ENCODE measurements around the gene APOBEC3G. TPM values are rescaled to one million over a fixed set of nuclear protein-coding genes. Genes with fewer than 3 reads are reported as not detected.
A peak's percentile ranks its signal among the peaks of the same experiment; 100 is the strongest.

The APOBEC3G gene
- total RNA-seq, 1 experiment from 2014 or later: 9.5 TPM

GRCh38 chr22:39091126-39092081 lies 14.3 kb downstream of the APOBEC3G start:
- Histone ChIP-seq H3K9me3 (ENCODE audit: insufficient read depth, low read depth) (no peaks in the 10 kb centered on the region), H3K4me1 (replicated peaks; ENCODE audit: insufficient read depth) (peaks cover 84% of the 10 kb centered on the region), H3K4me3 (0 out of 2 replicates have a peak overlapping the region, but pooled peaks have one; percentile 1), H3K9me2 (ENCODE audit: insufficient read depth) (no peaks in the 10 kb centered on the region), H2AFZ (no peak overlapping the region), H4K20me1 (ENCODE audit: insufficient read depth) (no peaks in the 10 kb centered on the region), H3K36me3 (ENCODE audit: low read depth) (no peaks in the 10 kb centered on the region), H3K27me3 (ENCODE audit: insufficient read depth, low read depth) (no peaks in the 10 kb centered on the region), H3K4me2 (peak overlapping the region; percentile 54), H3F3A (ENCODE audit: insufficient read depth, low read depth) (peaks cover 41% of the 10 kb centered on the region), H3K27ac (peak overlapping the region; percentile 60), H3K79me2 (ENCODE audit: low read depth) (no peaks in the 10 kb centered on the region)
- ChIA-PET POLR2A (ENCODE audit: unreplicated experiment) (no interaction called here), CTCF (interaction anchor here (0.6 kb wide), 1 partner anchor 14 kb away, joined by 3 read pairs; the partner anchor contains the start of gene APOBEC3G)
- BruUV-seq (replicated peaks): no TSS peak
- no peak for DNase-seq
- intact Hi-C loops (cut with micrococcal nuclease; ENCODE audit: unreplicated experiment): loop anchor here (2.0 kb wide), 1 partner anchor 25 kb away; no protein-coding TSS in a partner anchor
- TF ChIP-seq, protein P1, sequence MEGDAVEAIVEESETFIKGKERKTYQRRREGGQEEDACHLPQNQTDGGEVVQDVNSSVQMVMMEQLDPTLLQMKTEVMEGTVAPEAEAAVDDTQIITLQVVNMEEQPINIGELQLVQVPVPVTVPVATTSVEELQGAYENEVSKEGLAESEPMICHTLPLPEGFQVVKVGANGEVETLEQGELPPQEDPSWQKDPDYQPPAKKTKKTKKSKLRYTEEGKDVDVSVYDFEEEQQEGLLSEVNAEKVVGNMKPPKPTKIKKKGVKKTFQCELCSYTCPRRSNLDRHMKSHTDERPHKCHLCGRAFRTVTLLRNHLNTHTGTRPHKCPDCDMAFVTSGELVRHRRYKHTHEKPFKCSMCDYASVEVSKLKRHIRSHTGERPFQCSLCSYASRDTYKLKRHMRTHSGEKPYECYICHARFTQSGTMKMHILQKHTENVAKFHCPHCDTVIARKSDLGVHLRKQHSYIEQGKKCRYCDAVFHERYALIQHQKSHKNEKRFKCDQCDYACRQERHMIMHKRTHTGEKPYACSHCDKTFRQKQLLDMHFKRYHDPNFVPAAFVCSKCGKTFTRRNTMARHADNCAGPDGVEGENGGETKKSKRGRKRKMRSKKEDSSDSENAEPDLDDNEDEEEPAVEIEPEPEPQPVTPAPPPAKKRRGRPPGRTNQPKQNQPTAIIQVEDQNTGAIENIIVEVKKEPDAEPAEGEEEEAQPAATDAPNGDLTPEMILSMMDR (conservative IDR thresholded peaks at IDR 0.05): no peak
- no peak for TF ChIP-seq EZH2 (IDR thresholded peaks at IDR 0.05; ENCODE audit: low read depth)

DNA sequence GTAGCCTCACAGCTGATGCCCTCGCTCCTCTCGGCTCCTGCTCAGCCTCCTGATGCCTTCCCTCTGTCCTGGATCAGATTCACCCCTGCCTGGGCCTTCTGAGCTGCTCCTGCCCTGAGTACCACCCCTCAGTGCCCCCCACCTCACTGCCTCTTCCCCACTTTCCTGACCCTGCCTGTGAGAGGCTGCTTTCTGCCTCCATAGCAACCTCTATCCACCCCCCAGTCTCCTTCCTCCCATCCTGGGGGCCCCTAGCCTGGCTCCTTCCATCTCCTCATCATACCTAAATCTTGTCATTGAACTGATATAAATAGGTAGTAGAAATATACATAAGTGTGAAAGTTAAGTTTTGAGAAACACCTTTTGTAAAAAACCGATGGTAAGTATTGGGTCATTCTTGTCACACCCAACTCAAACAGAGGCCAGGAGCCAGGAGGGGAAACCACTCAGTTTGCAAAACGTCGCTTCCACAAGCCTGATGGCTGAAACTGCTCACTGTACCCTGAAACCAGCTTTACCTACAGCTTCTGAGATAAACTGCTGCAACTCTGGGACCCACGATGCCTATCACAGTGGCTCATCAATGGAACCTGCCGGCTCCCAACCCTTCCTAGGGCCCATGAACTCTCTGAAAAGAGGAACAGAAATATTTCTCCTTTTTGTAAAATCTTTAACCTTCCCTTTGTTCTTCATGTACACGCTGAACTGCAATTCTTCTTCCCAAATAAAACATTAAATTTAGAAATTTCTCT lies 15.2 kb downstream of the APOBEC3G start:
- TF ChIP-seq, protein P1 (conservative IDR thresholded peaks at IDR 0.05): no peak
- no peak for TF ChIP-seq EZH2 (IDR thresholded peaks at IDR 0.05; ENCODE audit: low read depth)
- Histone ChIP-seq H3K9me3 (ENCODE audit: insufficient read depth, low read depth) (no peaks in the 10 kb centered on the region), H3K36me3 (ENCODE audit: low read depth) (no peaks in the 10 kb centered on the region), H2AFZ (no peak overlapping the region), H3K4me3 (no peak overlapping the region), H3K27ac (peak overlapping the region; percentile 60), H4K20me1 (ENCODE audit: insufficient read depth) (no peaks in the 10 kb centered on the region), H3F3A (ENCODE audit: insufficient read depth, low read depth) (peaks cover 42% of the 10 kb centered on the region), H3K4me2 (peak overlapping the region; percentile 54), H3K4me1 (replicated peaks; ENCODE audit: insufficient read depth) (peaks cover 92% of the 10 kb centered on the region), H3K9me2 (ENCODE audit: insufficient read depth) (no peaks in the 10 kb centered on the region), H3K79me2 (ENCODE audit: low read depth) (no peaks in the 10 kb centered on the region), H3K27me3 (ENCODE audit: insufficient read depth, low read depth) (no peaks in the 10 kb centered on the region)
- intact Hi-C loops (cut with micrococcal nuclease; ENCODE audit: unreplicated experiment): no loop called here
- no TSS peak for BruUV-seq (replicated peaks)
- DNase-seq: no peak
- CTCF ChIA-PET: no interaction called here
- POLR2A ChIA-PET (ENCODE audit: unreplicated experiment): no interaction called here

DNA sequence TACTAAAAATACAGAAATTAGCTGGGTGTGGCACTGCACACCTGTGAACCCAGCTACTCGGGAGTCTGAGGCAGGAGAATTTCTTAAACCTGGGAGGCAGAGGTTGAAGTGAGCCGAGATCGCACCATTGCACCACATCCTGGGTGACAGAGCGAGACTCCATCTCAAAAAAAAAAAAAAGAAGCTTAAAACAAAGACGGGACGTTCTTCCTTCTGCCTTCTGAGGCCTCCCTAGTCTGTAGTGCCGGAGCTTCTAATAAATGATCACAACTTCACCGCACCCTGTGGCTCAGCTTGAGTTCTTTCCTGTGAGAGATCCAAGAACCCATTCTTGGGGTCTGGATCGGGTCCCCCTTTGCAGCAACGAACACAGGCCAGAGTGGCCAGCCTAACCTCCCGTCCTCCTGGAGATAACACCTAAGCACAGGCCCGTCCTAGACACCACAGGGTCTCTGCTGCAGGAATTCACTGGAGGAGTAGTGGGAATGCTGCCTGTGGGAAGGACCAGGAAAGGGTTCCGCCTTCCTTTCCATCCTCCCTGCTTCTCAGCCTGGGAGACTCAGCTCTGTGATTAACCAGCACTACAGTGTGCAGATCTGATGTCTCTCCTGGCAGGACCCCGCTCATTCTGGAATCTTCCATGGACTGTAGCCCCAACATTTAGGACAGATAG lies 17.8 kb downstream of the APOBEC3G start:
- intact Hi-C loops (cut with micrococcal nuclease; ENCODE audit: unreplicated experiment): loop anchor here (5.0 kb wide), 1 partner anchor 73 kb away; the partner anchor contains the start of gene APOBEC3D
- Histone ChIP-seq H3F3A (ENCODE audit: insufficient read depth, low read depth) (peaks cover 48% of the 10 kb centered on the region), H3K9me3 (ENCODE audit: insufficient read depth, low read depth) (no peaks in the 10 kb centered on the region), H2AFZ (no peak overlapping the region), H3K36me3 (ENCODE audit: low read depth) (no peaks in the 10 kb centered on the region), H3K27ac (no peak overlapping the region), H3K27me3 (ENCODE audit: insufficient read depth, low read depth) (no peaks in the 10 kb centered on the region), H3K4me3 (no peak overlapping the region), H3K4me1 (replicated peaks; ENCODE audit: insufficient read depth) (peaks cover 87% of the 10 kb centered on the region), H4K20me1 (ENCODE audit: insufficient read depth) (no peaks in the 10 kb centered on the region), H3K79me2 (ENCODE audit: low read depth) (no peaks in the 10 kb centered on the region), H3K9me2 (ENCODE audit: insufficient read depth) (no peaks in the 10 kb centered on the region), H3K4me2 (peak overlapping the region; percentile 7; the same call in 1 of the 2 replicates)
- TF ChIP-seq, protein P1 (conservative IDR thresholded peaks at IDR 0.05): no peak
- TF ChIP-seq EZH2 (IDR thresholded peaks at IDR 0.05; ENCODE audit: low read depth): no peak
- POLR2A ChIA-PET (ENCODE audit: unreplicated experiment): no interaction called here
- CTCF ChIA-PET: interaction anchor here (0.6 kb wide), 1 partner anchor 357 kb away, joined by 3 read pairs; no protein-coding TSS in a partner anchor
- DNase-seq: no peak
- no TSS peak for BruUV-seq (replicated peaks)
